HG03457 (cell line): ENCODE measurements around the gene COL4A1.

Source experiments
- ATAC-seq: cut with Tn5 transposase; IDR thresholded peaks from one replicate; pipeline ENCODE4 v1.9.1; 2021; ENCODE audit warnings: moderate number of reproducible peaks; ENCODE audit not compliant: unreplicated experiment

COL4A1 gene

GRCh38 chr13:110280231-110280813 is 26.6 kb downstream of the COL4A1 start:
- no peak for ATAC-seq

GRCh38 chr13:110279684-110280083 is 27.3 kb downstream of the COL4A1 start:
- no peak for ATAC-seq

- ATAC-seq: no peak
Measured at GRCh38 chr13:110278859-110279258, 28.1 kb downstream of the COL4A1 start.

- ATAC-seq: no peak
Measured at GRCh38 chr13:110277357-110277975, 29.5 kb downstream of the COL4A1 start.

GRCh38 chr13:110276553-110276950 is 30.4 kb downstream of the COL4A1 start:
- no peak for ATAC-seq

- no peak for ATAC-seq
Measured at GRCh38 chr13:110275931-110276552, 30.9 kb downstream of the COL4A1 start.

GRCh38 chr13:110274687-110275086 is 32.3 kb downstream of the COL4A1 start:
- ATAC-seq: no peak

GRCh38 chr13:110273254-110273653 is 33.7 kb downstream of the COL4A1 start:
- no peak for ATAC-seq

GRCh38 chr13:110272651-110273050 is 34.3 kb downstream of the COL4A1 start:
- no peak for ATAC-seq

- no peak for ATAC-seq
Measured at GRCh38 chr13:110272227-110272626, 34.7 kb downstream of the COL4A1 start.

- ATAC-seq: no peak
Measured at GRCh38 chr13:110271313-110271712, 35.6 kb downstream of the COL4A1 start.

- no peak for ATAC-seq
Measured at GRCh38 chr13:110270507-110270906, 36.5 kb downstream of the COL4A1 start.

- no peak for ATAC-seq
Measured at GRCh38 chr13:110269509-110270185, 37.3 kb downstream of the COL4A1 start.

GRCh38 chr13:110268576-110269185 is 38.3 kb downstream of the COL4A1 start:
- no peak for ATAC-seq

GRCh38 chr13:110268061-110268460 is 38.9 kb downstream of the COL4A1 start:
- ATAC-seq: no peak

- ATAC-seq: no peak
Measured at GRCh38 chr13:110266983-110267382, 40.0 kb downstream of the COL4A1 start.

- no peak for ATAC-seq
Measured at GRCh38 chr13:110266431-110266809, 40.5 kb downstream of the COL4A1 start.

- no peak for ATAC-seq
Measured at GRCh38 chr13:110265682-110266430, 41.1 kb downstream of the COL4A1 start.

GRCh38 chr13:110265341-110265681 is 41.6 kb downstream of the COL4A1 start:
- ATAC-seq: no peak

GRCh38 chr13:110264685-110265275 is 42.2 kb downstream of the COL4A1 start:
- ATAC-seq: no peak

- no peak for ATAC-seq
Measured at GRCh38 chr13:110263888-110264287, 43.1 kb downstream of the COL4A1 start.
